ENCODE measurements around the gene PCCA.
"Not testable (repeated sequence)": the region's sequence is repeated elsewhere in the genome, so short reads cannot be mapped to it uniquely, and the experiment has no call there.

PCCA gene

GRCh38 chr13:100131863-100132574 is 43.1 kb downstream of the PCCA start:
- peak in 1 of 2 donors; percentile 32 for DNase-seq (ENCODE audit: extremely low read depth in 1 of 2, low read depth in 1 of 2)

DNA sequence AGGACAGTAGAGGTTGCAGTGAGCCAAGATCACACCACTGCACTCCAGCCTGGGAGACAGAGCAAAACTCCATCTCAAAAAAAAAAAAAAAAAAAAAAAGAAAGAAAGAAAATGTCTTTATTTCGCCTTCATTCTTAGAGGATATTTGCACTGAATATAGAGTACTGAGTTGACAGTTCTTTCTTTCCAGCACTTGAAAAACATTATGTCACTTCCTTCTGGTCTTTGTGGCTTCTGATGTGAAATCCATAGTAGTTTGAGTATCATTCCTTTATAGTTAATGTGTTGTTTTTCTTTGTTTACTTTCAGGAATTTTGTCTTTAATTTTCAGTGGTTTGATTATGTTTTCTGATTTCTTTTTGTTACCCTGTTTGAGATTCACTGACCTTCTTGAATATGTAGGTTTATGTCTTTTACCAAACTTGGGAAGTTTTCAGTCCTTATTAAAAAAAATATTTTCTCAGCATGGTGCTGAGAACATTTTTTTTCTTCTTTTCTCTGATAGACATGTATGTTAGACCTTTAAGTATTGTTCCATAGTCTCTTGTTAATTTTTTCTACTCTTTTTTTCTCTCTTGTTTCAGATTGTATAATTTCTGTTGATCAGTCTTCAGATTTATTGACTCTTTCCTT is 50.1 kb downstream of the PCCA start:
- no peak for DNase-seq (ENCODE audit: extremely low read depth in 1 of 2, low read depth in 1 of 2)

DNA sequence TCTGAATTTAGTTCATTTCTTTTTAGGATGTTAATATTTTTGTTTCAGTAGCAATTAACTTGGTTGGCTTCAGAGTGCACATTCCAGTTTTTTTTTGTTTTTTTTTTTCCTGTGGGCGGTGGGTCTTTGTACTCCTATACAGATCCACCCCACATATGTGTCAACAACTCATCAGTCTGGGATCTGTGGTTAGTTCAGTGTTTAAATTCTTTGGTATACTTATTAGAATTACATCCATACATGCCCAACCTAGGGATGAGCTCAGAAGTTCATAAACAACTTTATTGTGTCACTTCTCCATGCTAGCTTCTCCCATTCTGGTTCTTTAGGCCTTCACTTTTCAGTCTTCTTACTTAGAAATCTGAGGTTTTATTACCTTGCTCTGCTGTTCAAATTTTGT is 50.9 kb downstream of the PCCA start:
- DNase-seq (ENCODE audit: extremely low read depth in 1 of 2, low read depth in 1 of 2): no peak

DNA sequence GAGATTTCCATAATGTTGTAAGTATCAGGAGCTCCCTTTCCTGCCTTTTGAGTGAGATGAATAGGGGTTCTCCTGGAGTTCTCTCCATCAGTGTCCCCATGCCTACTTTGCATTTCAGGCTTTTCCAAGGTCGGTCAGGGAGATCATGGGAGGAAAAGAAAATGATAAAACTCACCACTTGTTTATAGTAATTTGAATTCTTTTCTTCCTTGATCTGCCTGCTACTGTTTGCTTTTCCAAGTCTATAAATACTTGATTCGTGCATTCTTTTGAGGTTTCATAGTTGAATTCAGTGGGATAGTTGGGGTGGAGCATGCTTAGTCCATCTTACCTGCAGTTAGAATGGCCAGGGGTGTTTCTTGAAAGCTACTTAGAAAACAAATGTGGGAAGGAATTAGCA is 51.5 kb downstream of the PCCA start:
- DNase-seq (ENCODE audit: extremely low read depth in 1 of 2, low read depth in 1 of 2): no peak

DNA sequence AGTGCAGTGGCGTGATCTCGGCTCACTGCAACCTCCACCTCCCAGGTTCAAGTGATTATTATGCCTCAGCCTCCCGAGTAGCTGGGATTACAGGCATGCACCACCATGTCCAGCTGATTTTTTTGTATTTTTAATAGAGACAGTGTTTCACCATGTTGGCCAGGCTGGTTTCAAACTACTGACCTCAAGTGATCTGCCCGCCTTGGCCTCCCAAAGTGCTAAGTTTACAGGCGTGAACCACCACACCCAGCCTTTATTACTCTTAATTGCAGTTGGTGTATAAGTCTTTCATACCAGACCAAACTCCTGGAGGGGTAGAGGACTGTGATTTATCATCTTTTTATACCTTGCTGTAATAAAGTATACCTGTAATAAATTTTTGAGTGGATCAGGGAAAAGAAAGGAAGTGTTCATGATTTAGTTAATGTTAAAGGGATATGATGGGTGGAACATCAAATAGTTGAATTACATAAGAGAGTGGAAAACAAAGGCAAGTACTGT is 52.6 kb downstream of the PCCA start:
- DNase-seq (ENCODE audit: extremely low read depth in 1 of 2, low read depth in 1 of 2): not testable (repeated sequence)

DNA sequence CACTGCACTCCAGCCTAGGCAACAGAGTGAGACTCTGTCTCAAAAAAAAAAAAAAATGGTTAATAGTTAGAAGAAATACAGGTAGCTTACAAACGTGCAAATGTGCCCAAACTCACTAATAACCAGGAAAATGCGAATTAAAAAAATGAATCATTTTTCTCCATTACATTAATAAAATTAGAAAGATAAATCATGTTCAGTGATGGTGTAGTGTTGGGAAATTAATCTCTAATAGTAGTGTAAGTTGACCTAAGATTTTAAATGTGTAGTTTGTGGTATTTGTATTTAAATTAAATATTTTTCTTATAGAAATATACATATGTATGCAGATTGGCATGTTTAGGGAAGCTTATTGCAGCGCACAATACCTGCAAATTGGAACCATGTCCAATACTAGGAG is 57.6 kb downstream of the PCCA start:
- no peak for DNase-seq (ENCODE audit: extremely low read depth in 1 of 2, low read depth in 1 of 2)

DNA sequence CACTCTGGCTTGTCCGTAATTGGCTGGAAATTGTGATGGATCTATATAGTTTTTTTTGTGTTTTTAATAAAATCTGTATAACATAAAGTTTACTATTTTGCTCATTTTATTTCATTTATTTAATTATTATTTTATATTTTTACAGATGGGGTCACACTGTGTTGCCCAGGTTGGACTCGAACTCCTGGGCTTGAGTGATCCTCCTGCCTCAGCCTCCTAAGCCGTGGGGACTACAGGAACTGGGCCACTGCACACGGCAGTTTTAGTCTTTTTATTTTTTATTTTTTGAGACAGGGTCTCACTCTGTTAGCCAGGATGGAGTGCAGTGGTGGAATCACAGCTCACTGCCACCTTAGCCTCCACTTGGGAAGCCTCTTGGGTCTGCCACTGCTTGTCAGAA is 58.9 kb downstream of the PCCA start:
- DNase-seq (ENCODE audit: extremely low read depth in 1 of 2, low read depth in 1 of 2): no peak

GRCh38 chr13:100148422-100148821 is 59.5 kb downstream of the PCCA start:
- no peak for DNase-seq (ENCODE audit: extremely low read depth in 1 of 2, low read depth in 1 of 2)

GRCh38 chr13:100149389-100149788 is 60.5 kb downstream of the PCCA start:
- no peak for DNase-seq (ENCODE audit: extremely low read depth in 1 of 2, low read depth in 1 of 2)

- not testable (repeated sequence) for DNase-seq (ENCODE audit: extremely low read depth in 1 of 2, low read depth in 1 of 2)
Observed at GRCh38 chr13:100150711-100151110, 61.8 kb downstream of the PCCA start.

DNA sequence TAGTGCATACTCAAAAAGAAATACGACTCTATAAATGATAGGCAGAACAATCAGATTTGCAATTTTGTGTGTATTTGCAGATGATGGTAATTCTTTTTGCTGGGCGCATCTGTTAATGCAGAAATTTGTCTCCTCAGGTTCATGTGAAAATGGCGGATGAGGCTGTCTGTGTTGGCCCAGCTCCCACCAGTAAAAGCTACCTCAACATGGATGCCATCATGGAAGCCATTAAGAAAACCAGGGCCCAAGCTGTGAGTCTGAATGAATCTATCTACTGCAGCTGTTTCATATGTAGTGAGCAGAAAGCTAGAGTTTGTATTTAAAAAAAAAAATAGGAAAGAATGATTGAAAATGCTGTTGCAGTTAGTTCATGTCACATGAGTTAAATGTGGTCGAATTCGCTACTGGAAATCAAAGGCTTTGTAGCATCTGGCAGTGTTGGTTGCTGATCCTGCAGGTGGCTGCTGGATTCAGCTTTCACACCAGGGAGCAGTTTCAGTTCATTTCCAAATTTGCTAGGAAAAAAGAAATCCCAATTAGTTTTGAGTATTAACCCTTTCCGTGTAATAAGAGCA is 66.0 kb downstream of the PCCA start:
- no peak for DNase-seq (ENCODE audit: extremely low read depth in 1 of 2, low read depth in 1 of 2)

DNA sequence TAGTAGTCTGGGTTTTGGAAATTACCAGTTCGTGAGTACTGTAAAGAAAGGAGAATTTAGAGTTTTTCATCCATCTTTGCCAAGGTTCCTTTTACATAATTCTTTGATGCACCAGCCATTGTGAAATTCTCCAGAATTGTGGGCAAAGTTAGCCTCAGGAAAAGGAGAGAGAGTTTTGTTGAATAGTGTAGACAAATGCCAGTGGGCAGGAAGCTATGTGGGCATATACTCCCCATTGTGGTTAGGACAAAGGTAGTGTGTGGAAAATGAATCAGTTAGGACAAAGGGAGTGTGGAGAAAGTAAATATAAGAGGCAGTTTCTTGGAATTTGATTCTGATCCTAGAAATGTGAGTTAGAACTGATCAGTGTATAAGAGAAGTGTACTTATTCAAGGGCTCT is 67.9 kb downstream of the PCCA start:
- no peak for DNase-seq (ENCODE audit: extremely low read depth in 1 of 2, low read depth in 1 of 2)

DNA sequence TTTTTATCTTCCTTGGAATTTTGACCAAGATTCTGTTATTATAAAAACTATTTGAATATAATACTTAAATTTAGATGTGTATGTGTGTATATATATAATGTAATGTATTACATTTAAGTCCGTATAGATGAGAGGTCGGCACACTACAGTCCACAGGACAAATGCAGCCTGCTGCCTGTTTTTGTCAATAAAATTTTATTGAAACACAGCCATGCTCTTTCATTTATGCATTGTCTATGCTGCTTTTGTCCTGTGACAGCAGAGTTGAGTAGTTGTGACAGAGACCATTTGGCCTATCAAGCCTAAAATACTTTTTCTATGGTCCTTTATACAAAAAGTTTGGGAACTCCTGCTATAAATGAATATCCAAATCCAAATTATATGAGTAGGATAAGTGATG is 69.7 kb downstream of the PCCA start:
- no peak for DNase-seq (ENCODE audit: extremely low read depth in 1 of 2, low read depth in 1 of 2)

GRCh38 chr13:100159584-100159983 is 70.7 kb downstream of the PCCA start:
- no peak for DNase-seq (ENCODE audit: extremely low read depth in 1 of 2, low read depth in 1 of 2)

GRCh38 chr13:100160450-100160849 is 71.6 kb downstream of the PCCA start:
- no peak for DNase-seq (ENCODE audit: extremely low read depth in 1 of 2, low read depth in 1 of 2)

GRCh38 chr13:100163375-100163774 is 74.5 kb downstream of the PCCA start:
- no peak for DNase-seq (ENCODE audit: extremely low read depth in 1 of 2, low read depth in 1 of 2)

GRCh38 chr13:100173203-100173602 is 84.3 kb downstream of the PCCA start:
- DNase-seq (ENCODE audit: extremely low read depth in 1 of 2, low read depth in 1 of 2): no peak

- DNase-seq (ENCODE audit: extremely low read depth in 1 of 2, low read depth in 1 of 2): not testable (repeated sequence)
Observed at GRCh38 chr13:100174455-100174854, 85.6 kb downstream of the PCCA start.

DNA sequence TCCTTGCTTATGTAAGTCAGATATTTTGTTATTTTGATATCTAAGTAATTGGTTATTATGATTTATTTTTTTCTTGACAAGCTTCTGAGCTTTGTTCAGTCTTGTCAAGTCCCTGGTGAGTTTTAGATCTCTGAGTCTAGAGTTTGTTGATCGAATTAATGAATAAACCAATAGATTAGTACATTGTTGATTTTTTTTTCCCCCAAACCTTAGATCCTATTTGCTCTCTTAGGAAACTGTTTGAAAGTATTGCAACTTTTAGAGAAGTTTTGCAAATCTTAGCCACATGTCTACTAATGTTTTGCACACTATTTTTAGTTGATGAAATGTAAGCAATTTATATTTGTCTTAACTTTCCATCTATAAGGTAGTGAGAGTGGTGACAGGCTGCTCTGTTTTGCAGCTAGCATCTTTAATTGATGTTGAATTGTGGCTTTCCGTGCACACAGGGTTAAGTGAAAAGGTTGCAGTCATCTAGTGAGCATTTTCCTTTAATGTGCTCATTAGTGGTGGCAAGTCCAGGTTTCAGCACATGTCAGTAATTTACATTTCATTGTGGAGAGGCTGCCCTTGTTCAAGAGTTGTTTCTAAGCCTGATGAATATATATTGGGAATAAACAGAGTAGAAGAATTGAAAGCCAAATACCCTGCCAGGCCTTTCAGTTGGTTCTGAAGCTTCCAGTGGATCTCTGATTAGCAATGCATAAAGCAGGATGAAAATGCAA is 86.3 kb downstream of the PCCA start:
- DNase-seq (ENCODE audit: extremely low read depth in 1 of 2, low read depth in 1 of 2): no peak

GRCh38 chr13:100175803-100176182 is 86.9 kb downstream of the PCCA start:
- DNase-seq (ENCODE audit: extremely low read depth in 1 of 2, low read depth in 1 of 2): no peak

GRCh38 chr13:100176801-100177400 is 88.0 kb downstream of the PCCA start:
- no peak for DNase-seq (ENCODE audit: extremely low read depth in 1 of 2, low read depth in 1 of 2)
